ENCODE measurements around the gene GRM7.
"Not testable (repeated sequence)": the region's sequence is repeated elsewhere in the genome, so short reads cannot be mapped to it uniquely, and the experiment has no call there.

Gene GRM7

DNA sequence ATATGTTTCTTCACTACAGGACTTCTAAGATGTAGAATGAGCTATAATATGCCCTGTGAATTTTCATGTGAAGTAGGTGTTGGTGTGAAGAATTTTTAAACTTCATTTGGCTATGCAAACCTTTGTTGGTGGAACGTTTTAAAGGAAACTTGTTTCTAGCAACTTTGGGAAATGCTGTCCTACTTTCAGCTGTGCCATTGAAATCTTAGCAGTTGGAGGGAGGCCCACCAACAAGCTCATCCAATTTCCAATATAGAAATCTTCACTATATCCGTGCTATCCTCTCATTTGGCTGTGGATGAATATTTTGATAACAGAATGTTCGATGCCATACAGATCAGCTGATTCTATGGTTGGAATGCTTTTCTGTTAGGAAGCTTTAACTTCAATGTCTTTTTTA is 51.3 kb downstream of the GRM7 start:
- H3K36me3 ChIP-seq (ENCODE audit: insufficient read depth, low read length), result no peaks in the 10 kb centered on the region
- H2AFZ ChIP-seq (ENCODE audit: low read depth, low read length), result no peak overlapping the region
- H3K4me3 ChIP-seq (ENCODE audit: low read length), result no peak overlapping the region
- no peaks in the 10 kb centered on the region for H3K9me3 ChIP-seq (ENCODE audit: low read length)
- no peaks in the 10 kb centered on the region for H3K4me1 ChIP-seq (ENCODE audit: insufficient read depth, low read length)
- H3K27me3 ChIP-seq (ENCODE audit: insufficient read depth, low read length), result no peaks in the 10 kb centered on the region

DNA sequence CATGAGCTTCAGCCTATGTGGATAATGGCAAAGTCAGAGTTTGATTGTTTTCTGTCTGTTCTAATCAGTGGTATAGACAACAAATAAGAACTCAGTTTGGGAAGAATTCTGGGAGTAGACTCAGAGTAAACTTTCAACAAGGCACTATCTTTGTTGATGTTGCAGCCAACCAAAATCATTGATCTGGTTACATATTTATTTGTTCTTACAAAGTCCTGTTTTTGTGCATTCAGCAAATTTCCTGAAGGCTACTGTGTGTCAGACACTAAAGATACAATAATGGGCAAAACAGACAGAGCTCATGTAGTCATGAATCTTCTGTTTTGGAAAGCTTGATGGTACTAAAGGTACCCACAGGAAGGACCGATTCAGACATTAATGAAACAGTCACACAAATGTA is 55.0 kb downstream of the GRM7 start:
- no peaks in the 10 kb centered on the region for H3K4me1 ChIP-seq (ENCODE audit: insufficient read depth, low read length)
- H2AFZ ChIP-seq (ENCODE audit: low read depth, low read length), result no peak overlapping the region
- H3K36me3 ChIP-seq (ENCODE audit: insufficient read depth, low read length), result no peaks in the 10 kb centered on the region
- H3K9me3 ChIP-seq (ENCODE audit: low read length), result no peaks in the 10 kb centered on the region
- H3K4me3 ChIP-seq (ENCODE audit: low read length), result no peak overlapping the region
- no peaks in the 10 kb centered on the region for H3K27me3 ChIP-seq (ENCODE audit: insufficient read depth, low read length)

DNA sequence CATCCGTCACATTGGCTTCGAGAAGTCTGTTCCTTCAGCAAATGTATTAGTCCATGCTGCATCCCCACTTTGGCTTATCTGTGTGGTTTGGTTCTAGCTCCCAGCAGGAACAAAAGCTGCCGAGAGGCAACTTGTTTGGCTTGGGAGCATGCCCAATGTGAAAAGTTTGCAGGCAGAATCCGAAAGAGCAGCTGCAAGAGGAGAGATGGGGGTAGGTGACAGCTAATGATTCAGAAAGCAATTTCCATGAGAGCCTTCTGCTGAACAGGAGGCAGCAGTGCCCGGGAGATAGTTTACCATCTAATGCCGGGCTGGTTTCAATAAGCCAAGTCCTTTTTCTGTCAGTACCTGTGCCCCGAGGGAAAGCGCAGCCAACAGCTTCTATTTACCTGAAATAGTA is 60.2 kb downstream of the GRM7 start:
- Histone ChIP-seq H3K36me3 (ENCODE audit: insufficient read depth, low read length) (no peaks in the 10 kb centered on the region), H3K4me3 (ENCODE audit: low read length) (no peak overlapping the region), H3K27me3 (ENCODE audit: insufficient read depth, low read length) (no peaks in the 10 kb centered on the region), H3K9me3 (ENCODE audit: low read length) (no peaks in the 10 kb centered on the region), H3K4me1 (ENCODE audit: insufficient read depth, low read length) (no peaks in the 10 kb centered on the region), H2AFZ (ENCODE audit: low read depth, low read length) (no peak overlapping the region)

DNA sequence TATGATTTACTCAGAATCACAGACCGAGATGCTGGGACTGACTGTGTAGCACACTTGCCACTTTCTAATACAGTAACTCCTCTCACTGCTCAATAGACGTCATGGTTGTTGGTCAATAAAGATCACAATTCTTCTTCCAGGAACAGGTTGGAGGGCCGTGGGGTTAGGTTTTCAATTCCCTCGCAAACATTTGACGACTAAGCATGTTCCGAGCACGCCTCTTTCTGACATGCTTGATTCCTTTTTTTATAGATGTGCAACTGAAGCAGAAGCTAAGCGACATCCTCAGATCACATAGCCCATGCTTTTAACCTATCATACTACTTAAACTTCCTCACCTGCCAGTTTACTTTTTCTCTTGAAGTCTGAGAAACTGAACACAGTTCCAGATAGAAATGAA is 61.0 kb downstream of the GRM7 start:
- H3K4me3 ChIP-seq (ENCODE audit: low read length), result no peak overlapping the region
- no peaks in the 10 kb centered on the region for H3K27me3 ChIP-seq (ENCODE audit: insufficient read depth, low read length)
- H3K4me1 ChIP-seq (ENCODE audit: insufficient read depth, low read length), result no peaks in the 10 kb centered on the region
- no peaks in the 10 kb centered on the region for H3K36me3 ChIP-seq (ENCODE audit: insufficient read depth, low read length)
- H3K9me3 ChIP-seq (ENCODE audit: low read length), result no peaks in the 10 kb centered on the region
- H2AFZ ChIP-seq (ENCODE audit: low read depth, low read length), result no peak overlapping the region

DNA sequence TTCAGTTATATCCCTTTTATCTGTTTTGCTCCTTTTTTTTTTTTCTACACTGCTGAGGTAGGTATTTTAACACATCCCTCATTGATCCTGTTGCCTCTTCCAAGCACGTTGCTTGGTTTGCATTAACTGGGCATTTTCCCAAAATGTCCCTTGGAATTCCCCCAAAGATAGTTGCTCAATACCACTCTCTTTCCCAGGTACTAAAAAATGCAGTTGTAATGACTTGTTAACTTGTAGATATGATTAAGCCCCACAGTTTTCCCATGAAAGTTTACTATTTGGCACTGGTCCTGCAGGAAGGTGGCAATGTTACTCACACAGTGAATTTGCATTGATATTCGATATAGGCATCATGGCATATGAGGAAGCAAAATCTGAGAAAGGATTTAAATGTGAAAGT is 67.1 kb downstream of the GRM7 start:
- no peaks in the 10 kb centered on the region for H3K36me3 ChIP-seq (ENCODE audit: insufficient read depth, low read length)
- H3K4me1 ChIP-seq (ENCODE audit: insufficient read depth, low read length), result no peaks in the 10 kb centered on the region
- no peak overlapping the region for H2AFZ ChIP-seq (ENCODE audit: low read depth, low read length)
- no peak overlapping the region for H3K4me3 ChIP-seq (ENCODE audit: low read length)
- no peaks in the 10 kb centered on the region for H3K27me3 ChIP-seq (ENCODE audit: insufficient read depth, low read length)
- no peaks in the 10 kb centered on the region for H3K9me3 ChIP-seq (ENCODE audit: low read length)

DNA sequence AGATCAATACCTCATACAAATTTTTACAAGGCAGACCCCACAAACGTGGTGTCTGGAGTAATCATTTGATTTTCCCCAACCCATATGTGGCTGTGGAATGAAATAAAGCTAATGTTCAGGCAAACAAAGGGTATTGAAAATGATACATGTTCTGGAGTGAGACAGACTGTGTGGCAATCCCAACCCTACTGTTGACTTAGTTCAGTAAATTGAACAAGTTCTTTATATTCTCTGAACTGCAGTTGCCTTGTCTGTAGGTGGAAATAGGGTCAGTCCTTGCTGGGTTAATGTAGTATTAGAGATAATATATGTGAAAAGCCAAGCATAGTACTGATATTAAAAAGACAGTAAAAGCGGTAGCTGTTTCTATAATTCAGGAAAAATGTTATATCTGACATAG is 69.0 kb downstream of the GRM7 start:
- Histone ChIP-seq H3K4me1 (ENCODE audit: insufficient read depth, low read length) (no peaks in the 10 kb centered on the region), H3K36me3 (ENCODE audit: insufficient read depth, low read length) (no peaks in the 10 kb centered on the region), H2AFZ (ENCODE audit: low read depth, low read length) (no peak overlapping the region), H3K27me3 (ENCODE audit: insufficient read depth, low read length) (no peaks in the 10 kb centered on the region), H3K9me3 (ENCODE audit: low read length) (no peaks in the 10 kb centered on the region), H3K4me3 (ENCODE audit: low read length) (no peak overlapping the region)

DNA sequence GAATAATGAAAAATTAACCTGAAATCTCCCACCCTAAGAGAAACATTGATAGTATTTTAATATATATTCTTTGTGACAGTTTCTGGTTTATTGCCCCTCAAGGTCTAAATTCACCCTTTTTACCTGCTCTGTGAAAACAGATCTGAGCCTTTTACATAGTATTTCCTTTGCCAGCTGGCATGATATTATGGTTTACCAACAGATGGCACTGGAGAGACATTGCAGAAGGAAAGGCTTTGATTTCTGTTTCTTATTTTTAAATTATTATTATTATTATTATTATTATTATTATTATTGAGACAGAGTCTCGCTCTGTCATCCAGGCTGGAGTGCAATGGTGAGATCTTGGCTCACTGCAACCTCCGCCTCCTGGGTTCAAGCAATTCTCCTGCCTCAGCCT is 74.5 kb downstream of the GRM7 start:
- not testable (repeated sequence) for H2AFZ ChIP-seq (ENCODE audit: low read depth, low read length); H3K4me1 ChIP-seq (ENCODE audit: insufficient read depth, low read length); H3K36me3 ChIP-seq (ENCODE audit: insufficient read depth, low read length); H3K9me3 ChIP-seq (ENCODE audit: low read length); H3K27me3 ChIP-seq (ENCODE audit: insufficient read depth, low read length); H3K4me3 ChIP-seq (ENCODE audit: low read length)

DNA sequence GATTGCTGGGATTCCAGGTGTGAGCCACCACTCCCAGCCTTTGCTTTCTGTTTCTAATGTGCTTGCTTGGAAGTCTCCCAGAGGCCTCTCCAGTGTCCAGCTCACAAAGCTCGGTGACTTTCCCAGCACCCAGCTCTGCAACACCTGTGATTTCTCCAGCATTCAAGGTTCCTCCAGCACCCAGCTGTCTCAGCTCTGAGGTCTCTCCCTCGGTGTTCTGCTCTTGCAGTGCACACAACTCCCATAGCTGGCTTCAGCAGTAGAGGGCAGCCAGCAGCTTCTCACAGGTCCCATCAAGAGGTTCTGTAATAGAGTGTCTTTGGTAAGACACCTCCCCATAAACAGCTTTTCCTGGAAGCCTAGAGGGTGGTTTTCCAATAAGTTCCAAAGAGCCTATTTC is 75.1 kb downstream of the GRM7 start:
- Histone ChIP-seq H3K4me3 (ENCODE audit: low read length) (no peak overlapping the region), H2AFZ (ENCODE audit: low read depth, low read length) (no peak overlapping the region), H3K27me3 (ENCODE audit: insufficient read depth, low read length) (no peaks in the 10 kb centered on the region), H3K36me3 (ENCODE audit: insufficient read depth, low read length) (no peaks in the 10 kb centered on the region), H3K4me1 (ENCODE audit: insufficient read depth, low read length) (no peaks in the 10 kb centered on the region), H3K9me3 (ENCODE audit: low read length) (no peaks in the 10 kb centered on the region)

DNA sequence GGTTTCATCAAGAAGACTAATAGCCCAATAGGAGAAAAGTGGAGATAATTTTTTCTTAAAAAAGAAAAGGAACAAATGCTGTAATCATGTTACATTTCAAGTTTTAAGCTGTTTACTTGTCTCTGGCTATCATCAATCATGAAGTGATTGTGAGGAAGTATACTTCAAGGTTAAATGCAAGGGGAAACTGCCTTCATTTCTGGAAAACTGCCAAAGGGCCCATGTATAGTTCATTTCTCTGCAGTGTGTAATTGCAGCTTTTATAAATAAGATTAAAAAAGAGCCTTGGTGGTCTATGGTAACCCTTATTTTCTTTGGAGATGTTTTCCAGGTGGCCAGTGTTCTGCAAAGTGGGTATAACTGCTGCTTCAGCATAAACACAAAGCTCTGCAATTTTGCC is 101.9 kb downstream of the GRM7 start:
- H2AFZ ChIP-seq (ENCODE audit: low read depth, low read length), result no peak overlapping the region
- no peaks in the 10 kb centered on the region for H3K4me1 ChIP-seq (ENCODE audit: insufficient read depth, low read length)
- H3K9me3 ChIP-seq (ENCODE audit: low read length), result no peaks in the 10 kb centered on the region
- H3K4me3 ChIP-seq (ENCODE audit: low read length), result no peak overlapping the region
- H3K27me3 ChIP-seq (ENCODE audit: insufficient read depth, low read length), result no peaks in the 10 kb centered on the region
- no peaks in the 10 kb centered on the region for H3K36me3 ChIP-seq (ENCODE audit: insufficient read depth, low read length)

DNA sequence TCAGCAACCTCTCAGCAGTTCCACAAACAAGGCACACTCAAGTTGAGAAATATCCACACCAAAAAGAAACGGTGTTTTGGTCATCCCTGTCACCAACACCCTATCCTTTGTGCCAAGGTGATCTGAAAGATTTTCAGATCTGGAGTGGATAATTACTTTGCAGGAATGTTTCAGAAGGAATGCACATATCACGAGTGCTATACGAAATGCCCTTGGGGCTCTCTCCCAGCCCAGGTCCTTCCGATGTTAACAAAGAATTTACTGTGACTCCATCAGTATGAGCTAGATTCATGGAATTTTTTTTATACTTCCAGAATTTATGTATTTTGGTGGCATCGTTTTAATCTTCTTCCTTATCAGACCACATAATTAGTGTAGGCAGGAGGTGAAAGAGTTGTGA is 105.0 kb downstream of the GRM7 start:
- Histone ChIP-seq H3K4me3 (ENCODE audit: low read length) (no peak overlapping the region), H3K27me3 (ENCODE audit: insufficient read depth, low read length) (no peaks in the 10 kb centered on the region), H3K4me1 (ENCODE audit: insufficient read depth, low read length) (no peaks in the 10 kb centered on the region)

DNA sequence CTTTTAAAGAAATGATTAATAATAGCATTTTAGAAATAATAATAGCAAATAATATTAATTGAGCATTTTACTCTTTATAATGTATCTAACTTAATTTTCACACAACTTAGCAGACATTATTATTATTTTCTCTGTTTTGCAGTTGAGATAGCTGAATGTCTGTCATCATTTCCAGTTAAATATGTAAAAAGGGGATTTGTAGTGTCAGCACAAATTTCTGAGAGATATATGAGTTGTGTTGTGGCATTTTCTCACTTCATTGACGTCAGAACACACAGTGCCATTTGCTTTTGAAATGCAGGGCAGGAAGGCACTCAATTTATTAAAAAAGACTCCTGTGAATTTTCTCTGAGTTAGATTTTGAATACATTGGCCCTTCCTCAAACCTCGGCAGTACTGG is 111.0 kb downstream of the GRM7 start:
- Histone ChIP-seq H3K36me3 (ENCODE audit: insufficient read depth, low read length) (no peaks in the 10 kb centered on the region), H3K4me1 (ENCODE audit: insufficient read depth, low read length) (no peaks in the 10 kb centered on the region), H3K4me3 (ENCODE audit: low read length) (no peak overlapping the region), H2AFZ (ENCODE audit: low read depth, low read length) (no peak overlapping the region), H3K27me3 (ENCODE audit: insufficient read depth, low read length) (no peaks in the 10 kb centered on the region), H3K9me3 (ENCODE audit: low read length) (no peaks in the 10 kb centered on the region)

More for the DNA sequence above, 105.0 kb downstream of the GRM7 start:
- H3K36me3 ChIP-seq (ENCODE audit: insufficient read depth, low read length), result no peaks in the 10 kb centered on the region
- H3K9me3 ChIP-seq (ENCODE audit: low read length), result no peaks in the 10 kb centered on the region
- no peak overlapping the region for H2AFZ ChIP-seq (ENCODE audit: low read depth, low read length)

DNA sequence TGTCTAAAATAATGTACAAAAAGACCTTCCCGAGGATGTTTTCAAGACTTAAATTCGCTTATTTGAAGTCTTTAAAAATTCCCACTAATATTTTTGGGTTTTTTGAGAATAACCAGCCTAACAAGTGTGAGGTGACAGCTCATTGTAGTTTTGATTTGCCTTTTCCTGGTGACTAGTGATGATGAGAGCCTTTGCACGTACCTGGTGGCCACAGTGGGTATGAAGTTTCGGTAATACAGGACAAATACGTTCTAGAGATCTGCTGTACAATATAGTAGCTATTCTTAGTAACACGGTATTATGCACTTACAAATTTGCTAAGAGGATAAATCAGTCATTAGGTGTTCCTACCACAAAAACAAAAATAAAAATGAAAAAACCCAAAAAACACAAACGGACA is 124.9 kb downstream of the GRM7 start:
- no peak overlapping the region for H2AFZ ChIP-seq (ENCODE audit: low read depth, low read length)
- H3K9me3 ChIP-seq (ENCODE audit: low read length), result no peaks in the 10 kb centered on the region
- no peaks in the 10 kb centered on the region for H3K4me1 ChIP-seq (ENCODE audit: insufficient read depth, low read length)
- no peak overlapping the region for H3K4me3 ChIP-seq (ENCODE audit: low read length)
- H3K27me3 ChIP-seq (ENCODE audit: insufficient read depth, low read length), result no peaks in the 10 kb centered on the region
- no peaks in the 10 kb centered on the region for H3K36me3 ChIP-seq (ENCODE audit: insufficient read depth, low read length)

DNA sequence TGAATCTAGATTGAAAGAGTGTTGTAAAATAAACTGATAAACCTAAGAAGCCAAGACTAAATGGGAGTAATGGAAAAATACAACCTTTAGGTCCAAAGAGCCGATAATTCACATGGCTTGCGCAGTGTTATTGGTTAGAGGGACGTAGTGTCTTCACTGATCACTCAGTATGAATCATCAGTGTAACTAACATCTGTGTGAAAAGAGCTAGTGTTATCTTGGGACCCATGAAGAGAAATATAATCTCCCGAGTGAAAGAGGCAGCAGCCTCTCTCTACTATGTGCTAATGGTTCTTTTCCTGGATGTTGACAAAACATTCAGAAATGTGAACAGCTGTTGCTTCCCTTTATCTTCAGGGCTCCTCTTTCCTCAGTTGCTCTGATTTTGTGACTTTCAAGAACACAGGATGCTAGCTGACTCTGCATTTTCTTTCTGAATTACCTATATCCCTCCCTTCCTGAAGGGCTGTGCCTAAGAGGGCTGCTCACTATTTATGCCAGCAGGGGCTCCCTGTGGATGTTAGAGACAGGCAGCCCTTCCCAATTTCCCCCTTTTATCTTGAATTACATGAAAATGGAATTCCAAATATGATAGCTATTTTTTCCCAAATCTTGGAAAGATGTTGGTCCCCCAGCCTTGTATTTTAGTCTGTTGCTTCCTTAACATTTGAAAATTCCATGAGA is 128.8 kb downstream of the GRM7 start:
- no peaks in the 10 kb centered on the region for H3K27me3 ChIP-seq (ENCODE audit: insufficient read depth, low read length)
- H3K36me3 ChIP-seq (ENCODE audit: insufficient read depth, low read length), result no peaks in the 10 kb centered on the region
- no peak overlapping the region for H2AFZ ChIP-seq (ENCODE audit: low read depth, low read length)

DNA sequence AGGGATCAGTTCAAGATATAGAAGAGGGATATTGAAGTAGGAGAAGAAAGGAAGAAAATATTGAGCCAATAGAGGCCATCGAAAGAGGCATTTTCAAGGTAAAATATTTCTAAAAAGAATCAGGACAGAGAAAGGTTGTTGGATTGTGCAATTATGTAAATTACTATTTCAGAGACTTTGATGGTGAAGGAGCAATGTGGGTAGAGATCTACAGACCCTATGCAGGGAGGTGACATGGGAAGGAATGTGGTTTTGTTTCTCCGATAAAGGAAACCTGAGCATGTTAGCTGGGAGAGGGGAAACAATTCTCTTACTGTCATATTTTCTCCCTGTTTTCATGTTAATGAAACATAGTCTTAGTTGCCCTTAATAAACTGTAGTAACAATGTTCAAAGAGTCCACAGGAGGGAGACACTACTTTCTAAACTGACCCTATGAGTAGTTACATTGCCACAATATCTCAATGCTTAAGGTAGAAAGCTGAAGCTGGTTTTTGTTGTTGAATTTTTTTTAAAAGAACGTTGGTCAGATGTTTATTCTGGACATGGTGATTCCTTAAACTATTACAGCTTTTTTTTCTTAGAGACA is 133.3 kb downstream of the GRM7 start:
- Histone ChIP-seq H3K9me3 (ENCODE audit: low read length) (no peaks in the 10 kb centered on the region), H3K36me3 (ENCODE audit: insufficient read depth, low read length) (no peaks in the 10 kb centered on the region), H3K27me3 (ENCODE audit: insufficient read depth, low read length) (no peaks in the 10 kb centered on the region), H2AFZ (ENCODE audit: low read depth, low read length) (no peak overlapping the region), H3K4me3 (ENCODE audit: low read length) (no peak overlapping the region), H3K4me1 (ENCODE audit: insufficient read depth, low read length) (no peaks in the 10 kb centered on the region)

More for the DNA sequence above, 128.8 kb downstream of the GRM7 start:
- Histone ChIP-seq H3K4me3 (ENCODE audit: low read length) (no peak overlapping the region), H3K9me3 (ENCODE audit: low read length) (no peaks in the 10 kb centered on the region), H3K4me1 (ENCODE audit: insufficient read depth, low read length) (no peaks in the 10 kb centered on the region)
